GM12875 (cell line): ENCODE data around the gene OR10A4.
"Not testable (repeated sequence)": the region's sequence is repeated elsewhere in the genome, so short reads cannot be mapped to it uniquely, and the experiment has no call there.

Experiments used
- H3K4me3 ChIP-seq: one replicate; pipeline ENCODE4 v1.5.1; 2011; ENCODE audit warnings: low read depth, low read length, control low read depth
- CTCF ChIP-seq: IDR thresholded peaks from 2 replicates; pipeline ENCODE4 v1.5.1; 2011; ENCODE audit warnings: low read depth, mild to moderate bottlenecking, control low read depth, inconsistent platforms, low read length, moderate library complexity, borderline replicate concordance; ENCODE audit not compliant: insufficient read depth

Gene OR10A4

GRCh38 chr11:6845383-6845782 lies 31.0 kb upstream of the OR10A4 start, which contains the start of gene OR10A5:
TSS of gene OR10A5 (plus strand) at chr11:6845683. CDS start at chr11:6845683, 0 bp downstream.
- no peak for TF ChIP-seq CTCF
- H3K4me3 ChIP-seq: no peak within 1 kb of the TSS

GRCh38 chr11:6850526-6850925 lies 25.9 kb upstream of the OR10A4 start:
- no peak overlapping the region for H3K4me3 ChIP-seq
- TF ChIP-seq CTCF: no peak

- H3K4me3 ChIP-seq: not testable (repeated sequence)
These were observed 21.6 kb upstream of the OR10A4 start for GRCh38 chr11:6854801-6855200.

- TF ChIP-seq CTCF: no peak
- H3K4me3 ChIP-seq: no peak overlapping the region
These were observed 20.4 kb upstream of the OR10A4 start for GRCh38 chr11:6855971-6856541.

- TF ChIP-seq CTCF: no peak
- H3K4me3 ChIP-seq: no peak overlapping the region
These were observed 19.6 kb upstream of the OR10A4 start for GRCh38 chr11:6856871-6857270.

GRCh38 chr11:6862961-6863360 lies 13.5 kb upstream of the OR10A4 start, which contains the start of gene OR10A2:
TSS of gene OR10A2 (plus strand) at chr11:6863057. CDS start at chr11:6869755, 6,698 bp downstream.
- no peak for TF ChIP-seq CTCF
- no peak within 1 kb of the TSS for H3K4me3 ChIP-seq

- TF ChIP-seq CTCF: no peak
- H3K4me3 ChIP-seq: no peak overlapping the region
These were observed 12.0 kb upstream of the OR10A4 start for GRCh38 chr11:6864438-6864837.
